GM18498 (cell line): ENCODE measurements around the gene SECISBP2.

Experiments
- ATAC-seq: cut with Tn5 transposase; IDR thresholded peaks from one replicate; pipeline ENCODE4 v1.9.1; 2021; ENCODE audit warnings: mild to moderate bottlenecking, moderate library complexity; ENCODE audit not compliant: unreplicated experiment

SECISBP2 gene

GRCh38 chr9:89400403-89401116, 82.3 kb downstream of the SECISBP2 start:
- peak; percentile 84 for ATAC-seq

- no peak for ATAC-seq
Measured at GRCh38 chr9:89402695-89403427, 84.6 kb downstream of the SECISBP2 start.

- ATAC-seq = no peak
Measured at GRCh38 chr9:89404074-89404473, 85.8 kb downstream of the SECISBP2 start.

GRCh38 chr9:89405826-89406225, 87.5 kb downstream of the SECISBP2 start:
- ATAC-seq = peak; percentile 66

- ATAC-seq = no peak
Measured at GRCh38 chr9:89407070-89407469, 88.8 kb downstream of the SECISBP2 start.

- ATAC-seq = peak; percentile 43
Measured at GRCh38 chr9:89408628-89409101, 90.4 kb downstream of the SECISBP2 start.
